ENCODE data around the gene COPS3.

The COPS3 gene

GRCh38 chr17:17326275-17326875, 45.3 kb upstream of the COPS3 start:
- no peak for TF ChIP-seq ZC3H10 (CRISPR knock-in tag; IDR thresholded peaks at IDR 0.05)
- no peak for TF ChIP-seq RARB (CRISPR knock-in tag; IDR thresholded peaks at IDR 0.05)
- TF ChIP-seq ZFP30 (CRISPR knock-in tag; IDR thresholded peaks at IDR 0.05): no peak
- no peak for TF ChIP-seq CREB5 (CRISPR knock-in tag; IDR thresholded peaks at IDR 0.05; ENCODE audit: low read depth)
- no peak for TF ChIP-seq ZNF8 (CRISPR knock-in tag; IDR thresholded peaks at IDR 0.05)
- TF ChIP-seq TSHZ2 (CRISPR knock-in tag; IDR thresholded peaks at IDR 0.05): no peak
- no peak for TF ChIP-seq PPARA (CRISPR knock-in tag; IDR thresholded peaks at IDR 0.05; ENCODE audit: borderline replicate concordance)
- TF ChIP-seq ARNTL (CRISPR knock-in tag; IDR thresholded peaks at IDR 0.05; ENCODE audit: borderline replicate concordance, low read depth): no peak
- no peak for TF ChIP-seq CSRNP3 (CRISPR knock-in tag; IDR thresholded peaks at IDR 0.05)
- no peak for TF ChIP-seq TCF4 (CRISPR knock-in tag; IDR thresholded peaks at IDR 0.05; ENCODE audit: borderline replicate concordance)
- TF ChIP-seq BACH2 (CRISPR knock-in tag; IDR thresholded peaks at IDR 0.05; ENCODE audit: borderline replicate concordance): no peak
- no peak for TF ChIP-seq TOX (CRISPR knock-in tag; IDR thresholded peaks at IDR 0.05; ENCODE audit: borderline replicate concordance)
- TF ChIP-seq ZNF565 (CRISPR knock-in tag; conservative IDR thresholded peaks at IDR 0.05; ENCODE audit: low read depth): no peak
- no peak for TF ChIP-seq GLIS3 (CRISPR knock-in tag; IDR thresholded peaks at IDR 0.05)
- no peak for ATAC-seq

- ATAC-seq: no peak
Observed at GRCh38 chr17:17325816-17326215, 44.8 kb upstream of the COPS3 start.

More at GRCh38 chr17:17325816-17326215, 44.8 kb upstream of the COPS3 start:
- no peak for TF ChIP-seq ZNF565 (CRISPR knock-in tag; conservative IDR thresholded peaks at IDR 0.05; ENCODE audit: low read depth)
- TF ChIP-seq TSHZ2 (CRISPR knock-in tag; IDR thresholded peaks at IDR 0.05): no peak
- no peak for TF ChIP-seq POU6F1 (CRISPR knock-in tag; IDR thresholded peaks at IDR 0.05; ENCODE audit: borderline replicate concordance, low read depth)
- TF ChIP-seq ZNF70 (CRISPR knock-in tag; IDR thresholded peaks at IDR 0.05): no peak
- no peak for TF ChIP-seq PPARA (CRISPR knock-in tag; IDR thresholded peaks at IDR 0.05; ENCODE audit: borderline replicate concordance)
- no peak for TF ChIP-seq TOX (CRISPR knock-in tag; IDR thresholded peaks at IDR 0.05; ENCODE audit: borderline replicate concordance)
- no peak for TF ChIP-seq BACH2 (CRISPR knock-in tag; IDR thresholded peaks at IDR 0.05; ENCODE audit: borderline replicate concordance)
- no peak for TF ChIP-seq ZNF8 (CRISPR knock-in tag; IDR thresholded peaks at IDR 0.05)
- TF ChIP-seq ZC3H10 (CRISPR knock-in tag; IDR thresholded peaks at IDR 0.05): no peak
- no peak for TF ChIP-seq CSRNP3 (CRISPR knock-in tag; IDR thresholded peaks at IDR 0.05)
- TF ChIP-seq RARB (CRISPR knock-in tag; IDR thresholded peaks at IDR 0.05): no peak
- TF ChIP-seq PATZ1 (CRISPR knock-in tag; IDR thresholded peaks at IDR 0.05; ENCODE audit: borderline replicate concordance): no peak
- TF ChIP-seq CSDC2 (CRISPR knock-in tag; IDR thresholded peaks at IDR 0.05): no peak
- no peak for TF ChIP-seq ARNTL (CRISPR knock-in tag; IDR thresholded peaks at IDR 0.05; ENCODE audit: borderline replicate concordance, low read depth)
- no peak for TF ChIP-seq CREB5 (CRISPR knock-in tag; IDR thresholded peaks at IDR 0.05; ENCODE audit: low read depth)
- no peak for TF ChIP-seq SNAI2 (CRISPR knock-in tag; IDR thresholded peaks at IDR 0.05)
